Activated CD4-positive, alpha-beta T cell treated with anti-CD3 and anti-CD28 coated beads, Interleukin-2, Interleukin-4, amounts not matched to agents 100 ng/mL and 50 ng/mL, durations not matched to agents 16 hours and 8 hours (primary cell): Measurements from ENCODE around the gene IFT22.
"Not testable (repeated sequence)": the region's sequence is repeated elsewhere in the genome, so short reads cannot be mapped to it uniquely, and the experiment has no call there.

ENCODE experiments used
- DNase-seq: peaks from one replicate; pipeline ENCODE4 v3.0.0-alpha.2; 2020; ENCODE audit warnings: low spot score

Gene IFT22

GRCh38 chr7:101308245-101309085 lies 13.1 kb downstream of the IFT22 start:
- peak; percentile 63 for DNase-seq

- no peak for DNase-seq
These were observed 15.3 kb downstream of the IFT22 start for GRCh38 chr7:101306307-101306706.

GRCh38 chr7:101303102-101303701 lies 18.4 kb downstream of the IFT22 start:
- DNase-seq: no peak

- no peak for DNase-seq
These were observed 18.9 kb downstream of the IFT22 start for GRCh38 chr7:101302641-101303101.

DNA sequence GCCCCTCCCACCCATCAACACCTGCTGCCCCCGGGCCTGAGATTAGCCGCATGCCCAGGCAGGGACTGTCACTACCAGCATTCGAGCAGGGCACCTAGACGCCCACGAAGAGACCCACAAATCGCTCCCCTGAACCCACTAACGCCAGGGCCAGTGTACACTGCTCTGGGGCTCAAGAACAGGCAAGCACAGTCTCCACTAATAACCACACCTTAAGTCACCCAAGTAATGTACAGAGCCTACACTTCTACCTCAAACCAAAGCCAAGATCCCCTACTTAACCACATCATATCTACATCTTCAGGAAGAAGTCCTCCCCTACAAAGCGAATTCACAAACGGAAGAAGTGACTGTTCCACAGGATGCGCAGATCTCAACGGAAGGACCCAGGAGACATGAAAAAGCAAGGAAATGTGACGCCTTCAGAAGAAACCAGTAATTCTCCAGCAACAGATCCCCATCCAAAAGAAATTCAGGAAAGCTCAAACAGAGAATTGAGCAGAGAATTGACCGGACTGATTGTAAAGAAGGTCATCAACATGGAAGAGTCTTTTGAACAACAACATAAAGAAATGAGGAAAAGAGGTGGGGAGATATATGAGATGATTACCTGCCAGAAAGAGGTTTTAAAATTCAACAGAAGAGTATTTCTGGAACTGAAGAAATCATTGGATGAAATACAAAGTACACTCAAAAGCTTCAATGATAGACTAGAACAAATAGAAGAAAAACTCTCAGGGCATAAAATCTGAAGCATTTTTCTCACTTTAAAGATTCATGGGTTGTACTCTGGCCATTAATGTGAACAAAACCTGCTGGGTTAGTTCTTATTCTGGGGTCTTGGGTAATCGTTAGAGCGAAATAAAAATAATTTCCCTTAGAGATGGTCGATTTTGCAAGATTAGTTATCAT lies 20.9 kb downstream of the IFT22 start:
- DNase-seq: no peak

- no peak for DNase-seq
These were observed 21.8 kb downstream of the IFT22 start for GRCh38 chr7:101299511-101300464.

- DNase-seq: no peak
These were observed 26.8 kb downstream of the IFT22 start for GRCh38 chr7:101294832-101295121.

- no peak for DNase-seq
These were observed 27.4 kb downstream of the IFT22 start for GRCh38 chr7:101294039-101294831.

GRCh38 chr7:101293069-101294021 lies 28.3 kb downstream of the IFT22 start:
- not testable (repeated sequence) for DNase-seq

DNA sequence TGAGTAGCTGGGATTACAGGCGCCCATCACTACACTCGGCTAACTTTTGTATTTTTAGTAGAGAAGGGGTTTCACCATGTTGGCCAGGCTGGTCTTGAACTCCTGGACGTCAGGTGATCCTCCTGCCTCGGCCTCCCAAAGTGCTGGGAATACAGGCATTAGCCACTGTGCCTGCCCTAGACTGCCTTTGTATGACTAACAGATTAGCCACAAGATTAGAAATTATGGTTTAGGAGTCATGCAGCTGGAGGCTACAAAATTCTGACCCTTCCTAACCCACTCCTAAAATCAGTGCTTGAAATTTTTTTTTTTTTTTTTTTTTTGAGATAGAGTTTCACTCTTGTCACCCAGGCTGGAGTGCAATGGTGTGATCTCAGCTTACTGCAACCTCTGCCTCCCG lies 29.0 kb downstream of the IFT22 start:
- DNase-seq: not testable (repeated sequence)

DNA sequence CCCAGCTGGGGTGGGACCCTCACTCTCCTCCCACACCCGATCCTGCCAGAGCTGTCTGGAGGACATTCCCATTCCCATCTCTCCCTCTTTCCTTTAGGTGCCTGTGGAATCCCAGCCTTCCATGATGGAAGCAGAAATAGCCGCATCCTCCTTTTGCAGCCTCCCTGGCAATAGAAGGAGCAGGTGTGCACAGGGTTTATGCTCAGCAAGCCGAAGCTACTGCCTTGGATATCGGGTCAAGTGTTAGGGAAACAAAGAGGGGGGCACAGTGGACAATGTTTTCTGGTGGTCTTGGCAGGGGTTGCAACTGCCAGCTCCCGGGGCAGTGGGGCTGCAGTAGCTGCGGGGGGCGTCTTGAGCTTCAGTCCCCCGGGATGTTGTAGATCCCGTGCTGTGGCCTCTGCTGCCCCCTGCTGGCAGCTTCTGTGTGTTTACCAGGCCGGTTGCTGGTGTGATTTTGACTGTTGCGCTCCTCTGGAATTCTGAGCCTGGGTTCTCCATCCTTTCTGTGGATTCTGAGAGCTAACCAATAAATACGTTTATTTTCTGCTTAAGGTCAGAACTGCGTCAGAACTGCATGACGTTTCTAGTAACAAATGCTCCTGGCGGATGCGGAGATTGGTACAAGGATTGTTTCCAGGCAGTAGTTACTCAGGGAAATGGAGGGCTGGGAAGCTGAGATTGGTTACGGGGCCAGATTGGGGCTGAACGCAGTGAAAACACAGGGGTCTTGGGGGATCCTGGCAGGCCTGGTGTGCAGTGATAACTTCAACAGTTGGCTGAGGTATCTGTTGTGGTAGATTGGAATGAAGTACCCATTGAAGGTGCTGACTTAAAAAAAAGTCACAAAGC lies 31.2 kb downstream of the IFT22 start:
- peak; percentile 67 for DNase-seq

GRCh38 chr7:101289687-101290086 lies 31.9 kb downstream of the IFT22 start:
- DNase-seq: peak; percentile 32

DNA sequence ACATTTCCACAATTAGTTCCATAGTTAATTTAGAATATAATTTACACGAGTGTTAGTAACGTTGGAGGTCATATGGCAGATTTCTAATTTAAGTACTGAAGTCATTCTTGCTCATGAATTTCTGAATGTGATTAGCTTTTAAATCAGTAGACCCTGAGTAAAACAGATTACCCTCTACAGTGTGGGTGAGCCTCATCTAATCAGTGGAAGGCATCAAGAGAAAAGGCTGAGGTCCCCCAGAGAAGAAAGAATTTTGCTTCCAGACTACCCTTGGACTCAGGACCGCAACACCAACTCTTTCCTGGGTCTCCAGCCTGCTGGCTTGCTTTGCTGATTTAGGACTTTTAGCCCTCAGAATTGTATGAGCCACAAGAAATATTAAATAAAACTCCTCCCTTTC lies 33.2 kb downstream of the IFT22 start:
- DNase-seq: no peak

GRCh38 chr7:101287032-101287431 lies 34.6 kb downstream of the IFT22 start:
- no peak for DNase-seq

- DNase-seq: not testable (repeated sequence)
These were observed 35.7 kb downstream of the IFT22 start for GRCh38 chr7:101285880-101286279.

GRCh38 chr7:101285171-101285570 lies 36.4 kb downstream of the IFT22 start:
- DNase-seq: no peak

DNA sequence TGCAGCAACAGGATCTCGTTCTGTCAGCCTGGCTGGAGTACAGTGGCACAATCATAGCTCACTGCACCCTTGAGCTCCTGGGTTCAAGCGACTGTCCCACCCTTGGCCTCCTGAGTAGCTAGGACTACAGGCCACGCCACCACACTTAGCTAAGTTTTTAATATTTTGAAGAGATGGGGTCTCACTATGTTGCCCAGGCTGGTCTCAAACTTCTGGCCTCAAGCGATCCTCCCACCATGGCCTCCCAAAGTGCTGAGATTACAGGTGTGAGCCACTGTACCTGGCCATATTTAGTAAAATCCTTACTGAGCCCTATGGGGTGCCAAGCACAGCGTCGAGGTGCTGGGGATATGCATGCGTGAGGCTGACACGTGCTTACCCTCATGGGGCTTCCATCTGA lies 40.7 kb downstream of the IFT22 start:
- not testable (repeated sequence) for DNase-seq

DNA sequence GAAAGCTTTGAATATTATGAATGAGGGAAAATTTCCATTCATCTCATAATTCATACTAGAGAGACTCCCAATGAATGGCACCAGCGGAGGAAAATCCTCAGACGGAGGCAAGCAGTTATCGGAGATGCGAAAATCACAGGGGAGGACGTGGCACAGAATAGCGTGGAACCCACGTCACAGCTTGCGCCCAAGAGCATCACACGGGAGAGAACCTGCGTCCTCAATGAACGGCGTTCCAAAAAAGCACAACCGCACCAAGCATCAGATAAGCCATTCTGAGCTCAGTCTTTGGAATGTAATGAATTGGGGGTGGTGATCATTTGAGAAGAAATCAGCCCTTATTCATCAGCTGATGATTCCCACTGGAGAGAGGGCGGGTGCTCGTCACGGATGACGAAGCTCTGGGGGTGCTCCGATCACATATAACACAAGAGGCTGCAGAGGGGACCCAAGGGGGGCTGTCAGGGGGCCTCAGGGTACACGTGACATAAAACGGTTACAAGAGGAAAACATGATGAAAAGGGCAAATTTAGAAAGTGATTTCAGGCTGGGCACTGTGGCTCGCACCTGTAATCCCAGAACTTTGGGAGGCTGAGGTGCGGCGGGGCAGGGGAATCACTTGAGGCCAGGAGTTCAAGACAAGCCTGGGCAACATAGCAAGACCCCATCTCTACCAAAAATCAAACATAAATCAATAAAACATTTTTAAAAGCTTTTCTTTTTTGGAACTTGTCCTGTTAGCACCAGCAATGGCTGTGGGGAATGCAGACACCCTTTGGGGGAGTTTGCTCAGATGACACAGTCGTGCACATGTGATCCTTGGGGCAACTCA lies 42.9 kb downstream of the IFT22 start:
- DNase-seq: no peak
